ENCODE results near the gene TP53I11.

GRCh38 chr11:44947114-44947513 lies 3.6 kb downstream of the TP53I11 start:
- TF ChIP-seq, protein P1, sequence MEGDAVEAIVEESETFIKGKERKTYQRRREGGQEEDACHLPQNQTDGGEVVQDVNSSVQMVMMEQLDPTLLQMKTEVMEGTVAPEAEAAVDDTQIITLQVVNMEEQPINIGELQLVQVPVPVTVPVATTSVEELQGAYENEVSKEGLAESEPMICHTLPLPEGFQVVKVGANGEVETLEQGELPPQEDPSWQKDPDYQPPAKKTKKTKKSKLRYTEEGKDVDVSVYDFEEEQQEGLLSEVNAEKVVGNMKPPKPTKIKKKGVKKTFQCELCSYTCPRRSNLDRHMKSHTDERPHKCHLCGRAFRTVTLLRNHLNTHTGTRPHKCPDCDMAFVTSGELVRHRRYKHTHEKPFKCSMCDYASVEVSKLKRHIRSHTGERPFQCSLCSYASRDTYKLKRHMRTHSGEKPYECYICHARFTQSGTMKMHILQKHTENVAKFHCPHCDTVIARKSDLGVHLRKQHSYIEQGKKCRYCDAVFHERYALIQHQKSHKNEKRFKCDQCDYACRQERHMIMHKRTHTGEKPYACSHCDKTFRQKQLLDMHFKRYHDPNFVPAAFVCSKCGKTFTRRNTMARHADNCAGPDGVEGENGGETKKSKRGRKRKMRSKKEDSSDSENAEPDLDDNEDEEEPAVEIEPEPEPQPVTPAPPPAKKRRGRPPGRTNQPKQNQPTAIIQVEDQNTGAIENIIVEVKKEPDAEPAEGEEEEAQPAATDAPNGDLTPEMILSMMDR (IDR thresholded peaks at IDR 0.05), result no peak
- TF ChIP-seq POLR2A (IDR thresholded peaks at IDR 0.05), result no peak
